Tibial nerve (tissue), 4 donors: Measurements from ENCODE around the gene DZIP3. TPM values are rescaled to one million over a fixed set of nuclear protein-coding genes. Genes with fewer than 3 reads are reported as not detected.

Experiments
- DNase-seq, 2 donors: peaks; one replicate each; pipeline ENCODE4 v3.0.0-alpha.2; 2019; ENCODE audit warnings: low spot score in 2 of 2
- H3K27ac ChIP-seq, 4 donors: fragments of 200-600 bp; sonication (generic) in 3 of 4; one replicate each; pipeline ENCODE4 v1.5.1; 2017 to 2019; ENCODE audit warnings: mild to moderate bottlenecking in 1 of 4
- H3K27me3 ChIP-seq, 2 donors: fragments of 200-600 bp; sonication (generic) in 1 of 2; one replicate each; pipeline versions ENCODE4 v1.5.1 to v1.6.0; 2017 to 2019
- H3K36me3 ChIP-seq, 3 donors: fragments of 200-600 bp; sonication (generic); one replicate each; pipeline ENCODE4 v1.5.1; 2018 to 2019
- H3K4me1 ChIP-seq, 4 donors: fragments of 200-600 bp; sonication (generic) in 3 of 4; one replicate each; pipeline ENCODE4 v1.5.1; 2017 to 2019
- H3K4me3 ChIP-seq, 4 donors: fragments of 200-600 bp; sonication (generic) in 3 of 4; one replicate each; pipeline ENCODE4 v1.5.1; 2017 to 2019; ENCODE audit warnings: mild to moderate bottlenecking in 1 of 4, moderate library complexity in 1 of 4
- H3K9me3 ChIP-seq, 4 donors: fragments of 200-600 bp; sonication (generic) in 3 of 4; one replicate each; pipeline ENCODE4 v1.5.1; 2017 to 2019
- EP300 ChIP-seq, 2 donors: sonication (generic); formaldehyde crosslinking; IDR thresholded peaks; one replicate each; pipeline ENCODE4 v1.6.1; 2017; ENCODE audit warnings: antibody characterized with exemption in 2 of 2, mild to moderate bottlenecking in 1 of 2
- POLR2A ChIP-seq, 2 donors: fragments of 450-650 bp; IDR thresholded peaks; one replicate each; pipeline ENCODE4 v1.6.1; 2017; ENCODE audit warnings: antibody characterized with exemption in 2 of 2, mild to moderate bottlenecking in 2 of 2, moderate library complexity in 2 of 2
- WGBS, 2 donors: methylation state at CpG; one replicate each; pipeline ENCODE4 v1.1.5; 2018; 5-methylcytosine and 5-hydroxymethylcytosine counted together
- total RNA-seq, 4 donors: library from RNA; depleted of rRNA; stranded (reverse); fragments of >200 nt; gene quantifications; one replicate each; pipeline ENCODE4 v1.1.0, GENCODE V29; 2016
- TF ChIP-seq, protein P1 (sequence below), 5 experiments: fragments of 200-600 bp in 3 of 5; fragments of 450-650 bp in 2 of 5; sonication (generic) in 3 of 5; IDR thresholded peaks; one replicate each; pipeline ENCODE4 v1.5.1; 2016 to 2019; ENCODE audit warnings: antibody characterized with exemption in 5 of 5, mild to moderate bottlenecking in 3 of 5, moderate library complexity in 2 of 5

The DZIP3 gene
- total RNA-seq, 4 donors from 2014 or later, result 7.5 to 12.0 (median 10.1) TPM

GRCh38 chr3:108598375-108598774 lies 8.9 kb downstream of the DZIP3 start:
- no peak for DNase-seq

DNA sequence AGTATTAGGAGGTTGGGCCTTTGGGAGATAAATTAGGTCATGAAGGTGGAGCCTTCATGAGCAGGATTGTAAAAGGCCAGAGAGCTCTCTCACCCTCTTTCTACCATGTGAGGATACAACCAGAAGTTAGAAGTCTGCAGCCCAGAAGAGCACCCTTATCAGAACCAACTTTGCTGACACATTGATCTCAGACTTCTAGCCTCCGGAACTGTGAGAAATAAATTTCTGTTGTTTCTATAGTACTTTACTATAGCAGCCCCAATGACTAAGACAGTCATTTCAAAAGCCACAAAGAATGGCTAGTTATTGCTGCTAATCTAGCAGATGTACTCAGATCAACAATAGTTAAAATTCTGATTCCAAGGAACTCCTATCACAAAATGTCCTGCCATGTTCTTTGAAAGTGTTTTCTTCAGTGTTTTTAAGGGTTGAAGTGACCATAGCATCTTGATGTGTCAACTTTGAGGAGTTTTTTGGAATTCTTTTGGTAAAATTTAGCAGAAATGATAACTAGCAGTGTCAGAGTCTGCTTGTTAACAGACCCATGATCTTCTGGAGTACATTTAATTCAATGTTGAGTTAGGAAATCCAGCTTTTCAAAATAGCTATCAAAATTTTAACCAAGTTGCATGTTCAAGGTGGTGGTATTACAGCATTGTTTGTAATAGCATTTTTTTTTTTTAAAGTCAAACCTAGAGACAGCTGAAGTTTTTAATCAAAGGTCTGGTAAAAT lies 10.3 kb downstream of the DZIP3 start:
- TF ChIP-seq POLR2A (IDR thresholded peaks at IDR 0.05), result no peak
- TF ChIP-seq, protein P1, sequence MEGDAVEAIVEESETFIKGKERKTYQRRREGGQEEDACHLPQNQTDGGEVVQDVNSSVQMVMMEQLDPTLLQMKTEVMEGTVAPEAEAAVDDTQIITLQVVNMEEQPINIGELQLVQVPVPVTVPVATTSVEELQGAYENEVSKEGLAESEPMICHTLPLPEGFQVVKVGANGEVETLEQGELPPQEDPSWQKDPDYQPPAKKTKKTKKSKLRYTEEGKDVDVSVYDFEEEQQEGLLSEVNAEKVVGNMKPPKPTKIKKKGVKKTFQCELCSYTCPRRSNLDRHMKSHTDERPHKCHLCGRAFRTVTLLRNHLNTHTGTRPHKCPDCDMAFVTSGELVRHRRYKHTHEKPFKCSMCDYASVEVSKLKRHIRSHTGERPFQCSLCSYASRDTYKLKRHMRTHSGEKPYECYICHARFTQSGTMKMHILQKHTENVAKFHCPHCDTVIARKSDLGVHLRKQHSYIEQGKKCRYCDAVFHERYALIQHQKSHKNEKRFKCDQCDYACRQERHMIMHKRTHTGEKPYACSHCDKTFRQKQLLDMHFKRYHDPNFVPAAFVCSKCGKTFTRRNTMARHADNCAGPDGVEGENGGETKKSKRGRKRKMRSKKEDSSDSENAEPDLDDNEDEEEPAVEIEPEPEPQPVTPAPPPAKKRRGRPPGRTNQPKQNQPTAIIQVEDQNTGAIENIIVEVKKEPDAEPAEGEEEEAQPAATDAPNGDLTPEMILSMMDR (IDR thresholded peaks at IDR 0.05), result no peak
- Histone ChIP-seq H3K36me3 (no peaks in the 10 kb centered on the region), H3K9me3 (no peaks in the 10 kb centered on the region), H3K4me1 (peaks cover 0 to 18% (median 0%) of the 10 kb centered on the region in 4 donors), H3K27me3 (no peaks in the 10 kb centered on the region), H3K27ac (no peak overlapping the region), H3K4me3 (no peak overlapping the region)
- WGBS, 2 donors, result 86 to 95% methylated on average over 1 of the region's 1 CpG
- DNase-seq, result no peak

More at GRCh38 chr3:108598375-108598774, 8.9 kb downstream of the DZIP3 start:
- Histone ChIP-seq H3K27ac (no peak overlapping the region), H3K4me3 (no peak overlapping the region), H3K9me3 (no peaks in the 10 kb centered on the region), H3K27me3 (no peaks in the 10 kb centered on the region), H3K4me1 (peaks cover 0 to 18% (median 0%) of the 10 kb centered on the region in 4 donors), H3K36me3 (no peaks in the 10 kb centered on the region)
- TF ChIP-seq EP300 (IDR thresholded peaks at IDR 0.05) (no peak), POLR2A (IDR thresholded peaks at IDR 0.05) (no peak)
- TF ChIP-seq, protein P1 (IDR thresholded peaks at IDR 0.05), result no peak
- 81 to 89% methylated on average over 5 of the region's 5 CpGs for WGBS, 2 donors

GRCh38 chr3:108602249-108602934 lies 12.9 kb downstream of the DZIP3 start:
- H3K36me3 ChIP-seq, result no peaks in the 10 kb centered on the region
- no peak overlapping the region for H3K27ac ChIP-seq
- no peak overlapping the region for H3K4me3 ChIP-seq

GRCh38 chr3:108602935-108603294 lies 13.4 kb downstream of the DZIP3 start:
- no peak for DNase-seq

More at GRCh38 chr3:108602249-108602934, 12.9 kb downstream of the DZIP3 start:
- H3K27me3 ChIP-seq, result no peaks in the 10 kb centered on the region
- no peaks in the 10 kb centered on the region for H3K9me3 ChIP-seq
- H3K4me1 ChIP-seq, result peaks cover 0 to 9% (median 0%) of the 10 kb centered on the region in 4 donors
- DNase-seq, result no peak
- TF ChIP-seq, protein P1 (IDR thresholded peaks at IDR 0.05), result no peak
- TF ChIP-seq POLR2A (IDR thresholded peaks at IDR 0.05), result no peak
- TF ChIP-seq EP300 (IDR thresholded peaks at IDR 0.05), result no peak
- WGBS, 2 donors, result 77 to 82% methylated on average over 5 of the region's 5 CpGs

More at GRCh38 chr3:108602935-108603294, 13.4 kb downstream of the DZIP3 start:
- 88 to 91% methylated on average over 2 of the region's 2 CpGs for WGBS, 2 donors
- Histone ChIP-seq H3K27me3 (no peaks in the 10 kb centered on the region), H3K4me3 (no peak overlapping the region), H3K9me3 (no peaks in the 10 kb centered on the region), H3K36me3 (no peaks in the 10 kb centered on the region), H3K27ac (no peak overlapping the region), H3K4me1 (peaks cover 0 to 6% (median 0%) of the 10 kb centered on the region in 4 donors)
- TF ChIP-seq EP300 (IDR thresholded peaks at IDR 0.05), result no peak
- TF ChIP-seq, protein P1 (IDR thresholded peaks at IDR 0.05), result no peak
- no peak for TF ChIP-seq POLR2A (IDR thresholded peaks at IDR 0.05)
